Thyroid gland (tissue), 4 donors: ENCODE results near the gene FAM135A.

Experiments
- POLR2A ChIP-seq, 2 donors: fragments of 450-650 bp; IDR thresholded peaks; one replicate each; pipeline ENCODE4 v1.6.1; 2017; ENCODE audit warnings: antibody characterized with exemption in 2 of 2, mild to moderate bottlenecking in 2 of 2, moderate library complexity in 1 of 2
- TF ChIP-seq, protein P1 (sequence below), 6 experiments: fragments of 200-600 bp in 3 of 6; fragments of 450-650 bp in 3 of 6; sonication (generic) in 3 of 6; IDR thresholded peaks; one replicate each; pipeline ENCODE4 v1.5.1; 2016 to 2019; ENCODE audit warnings: antibody characterized with exemption in 6 of 6, mild to moderate bottlenecking in 2 of 6, inconsistent platforms in 1 of 6, moderate library complexity in 1 of 6

DNA sequence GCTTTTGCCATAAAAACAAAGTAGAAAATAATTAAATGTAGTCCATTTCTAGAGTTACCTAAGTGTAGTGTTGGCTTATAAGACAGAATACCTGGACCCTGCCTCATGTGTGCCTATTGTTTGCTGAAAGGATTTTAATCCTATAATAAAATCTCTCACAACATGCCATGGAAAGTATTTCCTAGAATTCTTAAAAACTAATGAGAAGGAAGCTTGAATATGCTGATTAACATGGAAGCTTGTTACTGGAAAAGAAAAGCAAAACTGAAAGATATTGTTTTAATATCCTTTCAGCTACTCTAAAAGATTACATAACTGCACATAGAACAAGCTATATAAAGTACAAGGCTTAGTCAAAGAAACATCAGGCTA, 18.0 kb upstream of the FAM135A start:
- TF ChIP-seq, protein P1, sequence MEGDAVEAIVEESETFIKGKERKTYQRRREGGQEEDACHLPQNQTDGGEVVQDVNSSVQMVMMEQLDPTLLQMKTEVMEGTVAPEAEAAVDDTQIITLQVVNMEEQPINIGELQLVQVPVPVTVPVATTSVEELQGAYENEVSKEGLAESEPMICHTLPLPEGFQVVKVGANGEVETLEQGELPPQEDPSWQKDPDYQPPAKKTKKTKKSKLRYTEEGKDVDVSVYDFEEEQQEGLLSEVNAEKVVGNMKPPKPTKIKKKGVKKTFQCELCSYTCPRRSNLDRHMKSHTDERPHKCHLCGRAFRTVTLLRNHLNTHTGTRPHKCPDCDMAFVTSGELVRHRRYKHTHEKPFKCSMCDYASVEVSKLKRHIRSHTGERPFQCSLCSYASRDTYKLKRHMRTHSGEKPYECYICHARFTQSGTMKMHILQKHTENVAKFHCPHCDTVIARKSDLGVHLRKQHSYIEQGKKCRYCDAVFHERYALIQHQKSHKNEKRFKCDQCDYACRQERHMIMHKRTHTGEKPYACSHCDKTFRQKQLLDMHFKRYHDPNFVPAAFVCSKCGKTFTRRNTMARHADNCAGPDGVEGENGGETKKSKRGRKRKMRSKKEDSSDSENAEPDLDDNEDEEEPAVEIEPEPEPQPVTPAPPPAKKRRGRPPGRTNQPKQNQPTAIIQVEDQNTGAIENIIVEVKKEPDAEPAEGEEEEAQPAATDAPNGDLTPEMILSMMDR (IDR thresholded peaks at IDR 0.05) = no peak
- no peak for TF ChIP-seq POLR2A (IDR thresholded peaks at IDR 0.05)
